COLO829 (cell line): ENCODE measurements around the gene CMIP.

Experiments used
- DNase-seq: peaks from one replicate; pipeline ENCODE4 v3.0.0; 2012; ENCODE audit warnings: low spot score

Gene CMIP

DNA sequence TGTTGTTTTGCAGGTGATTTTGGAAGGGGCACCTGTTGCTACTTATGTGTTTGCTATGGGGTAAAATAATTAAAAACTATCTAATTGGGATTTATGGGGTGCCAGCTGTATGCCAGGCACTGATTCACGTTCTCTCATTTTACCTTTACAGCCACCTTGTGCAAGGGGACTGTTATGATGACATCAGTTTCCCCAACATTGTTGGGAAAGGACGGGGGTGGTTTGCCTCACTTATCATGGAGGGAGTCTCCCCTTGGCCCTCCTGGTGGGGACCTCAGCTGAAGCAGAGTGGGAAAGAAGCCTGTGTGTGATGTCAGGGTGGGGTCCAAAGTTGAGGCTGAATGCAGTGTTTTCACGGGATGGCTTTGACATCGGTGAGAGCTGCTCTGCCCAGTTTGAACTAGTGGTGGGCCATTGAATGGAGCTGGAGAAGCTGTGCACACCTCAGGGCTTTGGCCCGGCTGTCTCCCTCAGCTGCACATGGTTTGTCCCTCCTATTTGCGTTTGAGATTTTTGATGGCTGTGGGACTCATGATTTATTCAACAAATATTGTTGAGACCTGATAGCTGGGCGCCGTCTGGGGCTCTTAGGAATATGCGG, 36.1 kb downstream of the CMIP start:
- DNase-seq = no peak

DNA sequence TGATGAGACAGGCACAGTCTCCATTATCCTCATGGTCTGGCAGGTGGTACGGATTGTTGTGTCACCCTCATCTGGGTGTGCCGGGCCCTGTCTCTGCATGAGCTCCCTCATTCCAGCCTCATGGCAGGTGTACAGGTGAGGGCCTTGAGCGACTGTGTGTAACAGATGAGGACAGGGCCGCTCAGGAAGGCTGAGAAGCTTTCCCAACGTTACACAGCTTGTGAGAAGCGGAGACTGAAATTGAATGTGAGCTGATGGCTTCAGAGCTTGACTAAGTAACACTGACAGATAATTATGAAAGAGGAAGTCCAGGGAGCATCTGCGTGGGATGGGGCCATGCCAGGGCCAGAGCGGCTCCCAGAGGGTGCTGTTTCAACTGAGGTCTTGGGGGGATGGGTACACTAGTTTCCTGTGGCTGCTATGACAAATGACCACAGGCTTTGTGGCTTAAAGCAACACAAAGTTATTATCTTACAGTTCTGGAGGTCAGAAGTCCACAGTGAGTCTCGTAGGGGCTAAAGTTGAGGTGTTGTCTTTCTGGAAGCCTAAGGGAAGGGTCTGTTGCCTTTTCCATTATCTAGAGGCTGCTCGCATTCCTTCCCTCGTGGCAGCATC, 36.7 kb downstream of the CMIP start:
- DNase-seq = peak; percentile 12

DNA sequence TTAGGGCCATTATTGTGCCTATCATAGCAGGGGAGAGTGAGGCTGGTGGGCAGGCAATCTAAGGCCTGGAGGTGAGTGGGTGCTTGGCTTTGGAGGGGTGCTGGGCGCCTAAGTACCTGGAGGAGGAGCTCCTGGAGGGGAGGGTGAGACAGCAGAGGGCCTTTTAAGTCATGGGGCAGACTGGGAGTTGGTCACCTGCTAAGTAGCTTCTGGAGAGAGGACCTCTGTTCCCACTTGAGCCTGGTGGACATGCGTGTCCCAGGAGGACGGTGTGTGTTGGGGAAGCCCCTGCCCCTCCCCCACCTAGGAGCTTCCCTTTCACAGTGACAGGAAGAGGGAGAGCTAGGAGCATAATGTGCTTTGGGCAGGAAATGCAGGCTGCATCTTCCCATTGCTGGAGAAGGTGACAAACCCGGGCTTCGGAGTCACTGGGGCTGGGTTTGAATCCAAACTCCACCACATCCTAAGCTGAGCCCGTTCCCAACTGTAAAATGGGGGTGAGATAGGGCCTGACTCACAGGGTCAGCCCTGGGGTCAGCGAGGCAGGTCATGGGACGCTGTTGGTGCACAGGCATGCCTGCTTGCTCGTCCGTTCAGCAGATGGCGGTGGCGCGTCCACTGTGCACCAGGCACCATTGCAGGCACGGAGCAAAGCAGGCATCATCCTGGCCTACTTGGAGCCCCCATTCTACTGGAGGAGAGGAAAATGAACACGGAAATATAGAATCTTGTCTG, 37.9 kb downstream of the CMIP start:
- no peak for DNase-seq

DNA sequence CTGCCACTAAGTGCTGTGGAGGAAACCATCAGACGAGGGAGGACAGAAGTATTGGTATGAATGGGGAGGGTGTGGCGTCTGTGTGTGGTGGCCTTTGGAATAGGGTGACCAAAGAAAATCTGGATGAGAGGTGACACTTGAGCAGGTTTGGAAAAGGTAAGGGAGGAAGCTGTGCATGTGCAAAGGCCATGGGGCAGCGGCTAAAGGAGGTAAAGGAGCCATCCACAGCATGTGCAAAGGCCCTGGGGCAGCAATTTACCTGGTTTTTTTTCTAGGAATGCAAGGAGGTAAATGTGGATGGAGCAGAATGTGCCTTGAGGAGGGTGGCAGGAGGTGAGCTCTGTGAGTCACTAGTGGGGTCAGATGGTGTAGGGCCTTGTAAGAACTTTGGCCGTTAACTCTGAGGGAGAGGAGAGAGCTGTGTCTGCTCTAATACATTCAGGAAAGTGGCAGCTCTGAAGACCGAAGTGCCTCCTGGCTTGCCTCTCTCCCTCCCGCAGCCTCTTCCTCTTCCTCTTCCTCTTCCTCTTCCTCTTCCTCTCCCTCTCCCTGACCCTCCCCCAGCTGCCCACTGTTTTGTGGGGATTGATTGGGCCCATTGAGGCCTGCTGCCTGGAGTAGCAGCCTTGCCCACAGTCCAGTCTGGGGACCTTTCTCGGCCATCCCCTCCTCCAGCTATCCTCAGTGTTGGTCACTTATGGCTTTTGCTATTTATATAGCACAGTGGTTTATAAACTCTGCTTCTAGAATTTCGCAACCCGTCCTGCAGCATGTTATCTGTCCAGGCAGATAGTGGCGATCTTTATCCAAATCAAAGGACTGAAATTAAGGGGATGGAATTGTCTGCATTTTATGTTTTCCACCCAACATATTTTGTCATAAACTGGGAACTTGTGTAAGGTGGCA, 38.7 kb downstream of the CMIP start:
- DNase-seq = no peak

DNA sequence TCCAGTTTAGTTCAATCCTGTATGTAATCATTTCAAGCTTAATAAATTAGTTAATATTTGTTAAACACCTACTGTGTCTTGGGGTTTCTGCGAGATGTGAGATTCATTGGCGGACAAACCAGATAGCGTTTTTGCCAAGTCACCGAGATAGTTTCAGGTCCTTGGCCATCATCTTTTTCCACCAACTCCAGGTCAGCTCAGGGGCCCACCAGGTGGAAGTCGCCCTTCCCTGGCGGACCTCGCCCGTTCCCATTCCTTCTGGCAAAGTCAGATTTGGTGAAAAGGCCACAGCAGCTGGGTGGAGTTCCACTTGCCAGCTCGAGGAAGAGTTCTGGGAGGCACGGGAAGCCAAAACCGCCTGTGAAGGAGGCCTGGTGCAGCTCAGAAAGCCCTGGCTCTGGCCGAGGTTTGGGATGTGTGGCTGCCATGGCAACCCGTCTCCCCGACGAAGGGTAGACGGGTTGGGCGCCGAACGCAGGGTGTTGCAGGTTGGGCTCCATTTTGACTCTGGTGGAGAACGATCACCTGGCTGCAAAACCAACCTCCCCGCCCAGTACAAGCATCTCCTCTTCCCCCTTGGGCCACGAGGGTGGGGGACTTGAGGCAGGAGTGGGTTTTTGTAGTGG, 39.5 kb downstream of the CMIP start:
- DNase-seq = no peak

DNA sequence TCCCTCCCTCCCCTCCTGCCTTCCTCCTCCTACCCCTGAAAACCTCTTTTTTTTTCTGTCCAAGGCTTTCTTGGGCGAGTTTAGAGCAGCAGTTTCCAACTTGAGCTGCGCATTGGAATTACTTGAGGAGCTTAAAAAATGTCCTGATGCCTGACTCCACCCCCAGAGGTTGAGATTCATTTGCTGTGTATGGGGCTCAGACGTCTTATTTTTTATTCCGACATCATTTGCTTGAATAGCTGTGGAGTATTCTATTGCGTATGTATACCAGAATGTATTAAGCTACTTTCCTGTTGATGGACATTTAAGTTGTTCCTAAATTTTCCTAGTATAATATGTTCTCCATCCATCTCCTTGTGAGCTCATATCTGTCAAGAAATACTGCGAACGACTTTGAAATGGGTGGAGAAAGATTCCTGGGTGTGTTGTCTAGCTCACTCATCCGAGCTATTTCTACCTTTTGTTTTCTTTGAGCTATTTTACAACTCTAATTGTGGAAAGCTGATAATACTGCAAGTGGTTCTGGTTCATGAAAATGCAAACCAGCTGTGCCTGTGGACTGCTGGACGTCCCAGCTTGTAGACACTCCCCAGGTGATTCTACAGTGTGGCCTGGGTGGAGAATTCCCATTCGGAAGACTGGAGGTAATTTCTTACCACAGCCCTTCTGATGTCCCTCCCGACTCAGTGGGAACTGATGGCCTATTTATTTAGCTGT, 40.5 kb downstream of the CMIP start:
- DNase-seq = no peak

DNA sequence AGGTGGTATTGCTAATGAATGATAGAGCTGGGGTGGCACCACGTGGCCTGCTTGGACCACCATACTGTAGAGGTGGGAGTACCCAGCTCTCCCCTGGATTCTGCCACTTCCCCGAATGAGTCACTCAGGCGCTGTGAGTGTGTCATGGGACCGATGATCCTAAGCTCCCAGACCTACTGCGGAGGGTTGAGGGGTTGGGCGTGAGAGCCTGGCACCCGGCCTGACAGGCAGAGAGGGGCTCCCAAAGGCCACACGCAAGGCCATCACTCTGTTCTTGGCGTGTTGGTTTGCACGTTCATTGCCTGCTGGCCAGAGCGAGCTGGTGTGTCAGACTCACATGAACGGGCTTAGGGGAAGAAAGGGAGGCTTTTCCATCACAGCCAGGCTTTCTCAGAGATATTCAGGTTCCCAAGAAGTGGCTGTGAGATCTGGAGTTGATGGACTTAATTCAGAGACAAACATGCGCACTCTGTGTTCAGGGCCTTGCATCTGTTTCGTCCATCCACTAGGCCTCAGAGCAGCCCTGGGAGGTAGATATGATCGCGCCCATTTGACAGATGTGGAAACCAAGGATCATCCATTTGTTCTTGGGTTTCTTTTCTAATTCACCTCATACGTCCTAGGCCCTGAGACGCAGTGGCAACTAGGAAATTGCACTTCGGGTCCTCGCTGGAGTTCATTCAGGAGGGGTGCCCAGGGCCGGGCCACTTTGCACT, 41.4 kb downstream of the CMIP start:
- DNase-seq = no peak

DNA sequence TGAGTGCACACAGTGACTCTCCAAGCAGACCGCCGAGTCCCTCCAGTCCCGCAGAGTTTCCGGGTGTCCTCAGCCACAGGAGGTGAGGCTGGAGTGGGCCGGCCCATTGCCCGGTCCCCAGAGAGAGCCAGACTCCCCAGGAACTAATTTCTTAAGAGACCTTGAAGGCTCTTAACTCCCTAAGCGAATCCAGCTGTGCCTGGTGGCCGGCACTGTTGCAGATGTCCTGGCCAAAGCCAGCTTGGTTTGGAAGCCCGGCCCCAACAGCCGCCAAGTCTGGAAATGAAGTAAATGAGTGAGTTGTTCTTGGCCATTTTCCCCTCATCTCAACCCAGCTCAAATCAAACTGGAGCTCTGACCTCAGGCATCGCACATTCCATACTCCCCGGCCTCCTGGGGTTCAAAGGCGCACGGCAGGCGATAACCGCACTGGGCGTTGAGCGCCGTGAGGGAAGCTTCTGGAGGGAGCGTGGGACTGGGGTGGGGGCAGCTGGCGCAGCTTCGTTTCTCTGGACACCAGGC, 42.0 kb downstream of the CMIP start:
- DNase-seq = no peak

DNA sequence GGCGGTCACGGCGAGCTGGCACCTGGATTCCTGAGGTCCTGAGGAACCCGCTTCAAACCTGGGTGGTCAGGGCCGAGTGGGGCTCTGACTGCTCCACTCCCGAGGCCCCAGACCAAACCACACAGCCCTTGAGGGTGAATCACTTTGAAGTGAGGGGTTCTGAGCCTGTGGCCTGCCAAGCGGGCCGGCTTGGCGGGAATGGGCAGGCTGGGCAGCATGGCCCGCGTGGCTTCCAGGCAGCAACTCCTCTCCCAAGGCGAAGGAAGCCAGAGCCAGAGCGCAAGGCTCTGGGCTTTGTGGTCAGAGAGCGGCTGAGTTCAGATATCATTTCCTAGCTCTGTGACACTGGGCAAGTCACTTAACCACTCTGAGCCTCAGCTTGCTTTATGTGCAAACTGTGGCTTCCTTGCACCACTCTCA, 42.7 kb downstream of the CMIP start:
- DNase-seq = no peak

DNA sequence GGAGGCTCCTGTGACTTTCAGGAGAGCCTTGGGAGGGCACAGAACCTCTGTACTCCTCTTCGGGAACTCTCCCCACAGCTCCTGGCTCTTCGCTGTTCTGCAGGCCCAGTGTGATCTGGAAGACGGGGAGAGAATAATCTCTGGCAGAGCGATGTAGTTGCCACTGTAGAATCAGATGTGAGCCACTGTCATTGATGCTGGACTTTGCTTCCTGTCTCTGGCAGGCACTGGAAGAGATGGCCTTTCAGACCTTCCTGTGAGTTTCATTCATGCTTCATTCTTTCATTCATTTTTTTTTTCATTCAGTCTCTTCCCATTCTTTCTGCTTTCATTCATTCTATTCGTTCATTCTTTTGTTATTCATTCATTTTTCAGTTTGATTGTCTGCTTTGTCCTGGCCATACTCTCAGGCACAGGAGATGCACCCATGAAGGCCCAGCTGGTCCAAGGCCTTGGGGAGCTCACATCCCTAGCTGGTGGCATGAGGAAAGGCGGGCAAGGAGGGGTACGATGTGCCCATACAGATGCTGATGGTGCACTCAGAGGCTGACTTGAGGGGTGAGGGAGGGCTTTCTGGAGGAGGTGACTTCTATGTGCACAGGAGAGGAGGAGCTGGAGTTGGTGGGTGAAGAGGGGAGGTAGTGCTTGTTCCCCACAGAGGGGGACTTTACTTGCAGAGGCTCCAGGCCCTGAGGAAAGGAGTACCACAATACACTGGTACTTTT, 44.2 kb downstream of the CMIP start:
- DNase-seq = no peak

DNA sequence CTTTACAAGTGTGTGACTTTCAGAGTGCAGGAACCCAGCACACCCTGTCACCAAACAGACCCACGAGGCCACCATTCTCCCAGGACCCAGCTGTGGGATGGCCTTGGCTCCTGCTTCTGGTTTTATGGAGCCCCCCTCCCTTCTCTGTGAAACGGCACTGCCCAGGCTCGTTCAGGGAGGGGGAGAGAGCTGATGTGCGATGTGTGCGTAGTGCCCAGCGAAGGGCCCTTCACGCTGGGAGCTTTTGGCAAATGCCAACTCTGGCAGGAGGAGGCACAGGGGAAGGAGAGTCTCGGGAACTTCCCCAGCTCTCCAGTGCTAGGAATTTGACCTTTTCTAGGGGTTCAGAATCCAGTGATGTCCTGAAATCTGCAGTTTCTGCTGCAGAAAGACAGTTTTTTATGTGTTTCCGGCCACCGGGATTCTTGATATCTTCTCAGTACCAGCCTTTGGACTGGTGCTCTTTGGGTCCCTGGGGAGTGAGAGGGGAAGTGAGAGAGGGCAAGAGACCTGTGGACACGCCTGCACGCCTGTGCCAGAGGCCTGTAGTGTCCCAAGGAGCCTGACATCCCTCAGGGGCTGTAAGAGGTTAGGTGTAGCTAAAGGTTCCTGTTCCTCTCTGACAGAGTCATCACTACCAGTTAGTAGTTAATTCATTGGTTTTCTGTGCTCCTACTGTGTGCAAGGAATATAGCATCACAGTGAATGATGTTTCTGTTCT, 45.1 kb downstream of the CMIP start:
- DNase-seq = no peak

DNA sequence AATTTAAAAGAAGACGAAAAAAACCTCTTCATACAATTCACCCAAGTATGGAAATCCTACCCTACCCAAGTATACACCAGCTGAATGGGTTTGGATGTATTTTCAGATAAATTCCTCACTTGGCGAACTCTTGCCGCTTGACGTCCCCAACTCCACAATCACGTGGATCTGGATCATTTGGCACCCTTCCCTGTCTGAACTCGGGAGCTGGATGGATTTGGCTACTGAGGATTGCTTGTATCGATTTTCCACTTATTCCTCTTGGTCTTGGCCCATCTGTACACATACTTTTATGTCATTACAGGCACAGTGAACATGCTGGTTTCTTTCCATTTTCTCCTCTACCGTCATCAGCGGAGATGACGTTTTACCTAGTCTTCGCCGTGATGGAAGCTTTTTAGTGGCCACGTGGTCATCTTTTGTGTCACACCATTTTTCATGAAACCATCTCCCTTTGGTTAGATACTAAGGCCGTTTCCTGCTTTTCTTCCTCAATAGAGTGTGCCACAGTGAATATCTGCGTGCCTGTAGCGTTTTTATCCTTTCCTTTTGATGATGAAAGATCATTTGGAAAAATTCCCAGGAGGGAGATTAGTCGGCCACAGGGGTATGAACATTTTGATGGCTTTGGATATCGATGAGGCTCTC, 47.1 kb downstream of the CMIP start:
- DNase-seq = no peak

DNA sequence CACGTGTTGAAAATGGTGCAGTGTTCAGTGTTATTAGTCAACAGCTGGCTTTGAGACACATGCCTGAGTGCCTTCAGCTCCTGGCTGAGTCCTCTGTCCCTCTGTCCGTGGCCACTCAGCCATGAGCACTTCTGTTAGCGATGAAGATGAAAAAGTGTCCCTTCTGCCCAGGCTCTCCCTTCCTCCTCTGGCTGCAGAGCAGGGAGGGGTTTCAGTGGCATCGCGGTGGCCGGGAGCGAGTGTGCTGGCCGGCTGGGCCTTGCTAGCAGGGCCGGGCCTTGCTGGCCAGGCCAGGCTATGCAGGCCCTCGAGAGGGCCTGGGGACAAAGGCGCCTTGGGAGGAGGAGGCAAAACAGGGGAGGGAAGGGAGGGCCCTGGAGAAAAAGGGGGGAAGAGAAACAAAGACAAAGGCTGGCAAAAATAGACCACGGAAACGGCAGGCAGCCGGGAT, 47.7 kb downstream of the CMIP start:
- no peak for DNase-seq

DNA sequence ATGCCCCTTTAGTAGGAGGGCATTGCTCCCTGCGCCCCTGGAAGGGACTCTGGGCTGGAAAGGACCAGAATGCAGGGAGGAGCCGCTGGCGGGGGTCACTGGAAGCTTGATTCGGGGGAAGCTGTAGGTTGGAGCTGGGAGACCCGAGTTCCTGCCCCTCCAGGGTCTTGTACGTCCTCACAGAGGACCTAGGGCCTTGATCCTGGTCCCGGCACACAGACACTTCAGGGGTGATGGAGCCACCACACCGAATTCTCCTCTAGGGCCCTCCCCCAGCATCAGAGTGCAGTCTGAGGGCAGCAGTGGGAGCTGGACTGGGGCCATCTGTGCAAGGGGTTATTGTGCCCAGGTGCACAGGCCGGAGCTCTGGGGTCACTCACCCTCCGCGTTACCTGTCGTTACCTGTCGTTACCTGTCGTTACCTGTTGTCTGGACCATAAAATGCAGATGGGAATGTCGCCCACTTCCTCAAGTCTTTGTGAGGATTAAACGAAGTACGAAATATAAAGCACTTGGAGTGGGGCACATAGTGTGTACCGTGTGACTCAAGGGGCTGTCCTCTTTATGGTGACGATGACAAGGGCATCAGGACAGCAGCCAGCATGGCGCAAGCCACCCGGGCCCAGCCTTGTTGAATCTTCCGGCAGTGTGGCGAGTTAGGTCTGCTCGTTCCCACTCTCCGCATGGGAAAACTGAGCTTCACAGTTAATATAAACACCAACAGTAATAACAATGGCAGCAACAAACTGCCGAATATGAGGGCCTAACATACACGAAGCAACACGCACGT, 48.6 kb downstream of the CMIP start:
- no peak for DNase-seq

DNA sequence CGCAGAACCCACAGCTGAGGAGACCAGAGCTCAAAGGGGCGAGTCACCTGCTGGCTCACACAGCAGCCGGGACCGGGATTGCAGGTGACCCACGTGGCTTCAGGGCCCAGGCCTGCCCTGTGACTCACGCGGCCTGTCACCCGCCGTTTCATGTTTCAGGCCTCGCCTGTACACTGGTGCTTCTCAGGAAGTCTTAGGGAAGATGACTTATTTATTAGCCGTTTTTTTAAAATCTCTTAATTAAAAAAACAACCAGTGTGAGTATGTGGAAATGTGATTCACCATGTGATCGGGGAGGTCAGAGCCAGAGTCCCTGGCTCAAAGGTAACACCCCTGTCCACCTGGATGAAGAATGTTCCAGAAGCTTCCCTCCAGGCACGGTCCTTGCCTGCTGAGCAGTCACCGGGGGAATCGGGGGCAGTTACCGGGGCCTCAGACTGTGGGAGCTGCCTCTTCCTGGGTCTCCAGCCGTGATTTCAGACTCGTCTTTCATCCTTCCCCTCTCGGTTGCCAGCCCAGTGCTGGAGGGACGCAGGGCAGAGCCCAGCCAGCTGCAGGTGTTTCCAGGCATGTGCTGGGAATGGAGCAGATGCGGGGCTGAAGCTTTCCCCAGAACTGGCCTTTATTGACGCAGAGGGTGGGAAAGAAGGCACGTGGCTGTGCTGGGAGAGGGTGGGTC, 49.3 kb downstream of the CMIP start:
- DNase-seq = no peak

DNA sequence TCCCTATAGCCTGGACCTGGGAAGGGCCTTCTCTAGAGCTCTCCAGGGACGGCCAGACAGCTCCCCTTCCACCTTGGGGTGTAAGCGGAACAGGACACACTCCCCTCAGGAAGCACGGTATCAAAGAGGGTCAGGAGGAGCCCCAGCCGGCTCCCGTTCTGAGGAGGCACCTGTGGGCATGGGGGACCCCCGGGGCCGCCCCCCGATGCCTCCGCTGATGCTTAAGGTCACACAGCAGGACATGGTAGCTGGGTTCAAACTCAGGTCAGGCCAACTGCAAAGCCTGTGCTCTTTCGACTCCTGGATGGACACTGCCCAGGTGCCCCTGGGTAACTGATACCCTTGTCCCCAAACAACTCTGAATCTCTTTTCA, 49.8 kb downstream of the CMIP start:
- DNase-seq = no peak

DNA sequence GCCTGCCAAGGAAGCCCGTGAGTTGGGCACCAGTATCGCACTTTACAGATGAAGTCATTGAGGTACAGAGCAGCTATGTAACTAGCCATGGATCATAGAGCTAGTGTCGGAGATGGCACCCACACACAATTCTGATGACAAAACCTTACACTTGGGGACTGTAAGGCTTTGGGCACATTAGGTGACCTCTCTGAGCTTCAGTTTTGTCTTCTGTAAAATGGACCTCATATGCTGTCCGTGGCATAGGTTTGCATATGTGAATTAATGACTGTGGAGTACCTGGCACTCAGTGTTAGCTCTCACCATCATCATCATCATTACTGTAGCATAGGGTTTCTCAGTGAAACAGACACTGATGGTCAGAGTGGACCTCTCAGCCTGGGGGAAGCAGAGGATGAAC, 50.3 kb downstream of the CMIP start:
- DNase-seq = no peak
